T1000 (cell line): ENCODE results near the gene TEX13D.
"Not testable (repeated sequence)": the region's sequence is repeated elsewhere in the genome, so short reads cannot be mapped to it uniquely, and the experiment has no call there.

Source experiments
- DNase-seq: peaks from one replicate; lab custom pipeline; 2025; ENCODE audit warnings: mixed read lengths; lab: John Stamatoyannopoulos, UW

TEX13D gene

GRCh38 chrX:124332481-124333424 lies at the start of gene TEX13D:
Gene TEX13D, plus strand, starts transcription at chrX:124332660. Its CDS starts 258 bp downstream, at chrX:124332918.
- DNase-seq, result no peak

- no peak for DNase-seq
Observed at GRCh38 chrX:124289443-124289842, 43.0 kb upstream of the TEX13D start.

GRCh38 chrX:124293810-124294209 lies 38.6 kb upstream of the TEX13D start:
- DNase-seq, result no peak

- not testable (repeated sequence) for DNase-seq
Observed at GRCh38 chrX:124299323-124299722, 33.1 kb upstream of the TEX13D start.

GRCh38 chrX:124300405-124300804 lies 32.1 kb upstream of the TEX13D start:
- no peak for DNase-seq

- DNase-seq, result no peak
Observed at GRCh38 chrX:124307253-124307907, 25.1 kb upstream of the TEX13D start.

- DNase-seq, result no peak
Observed at GRCh38 chrX:124325732-124326131, 6.7 kb upstream of the TEX13D start.

- no peak for DNase-seq
Observed at GRCh38 chrX:124328765-124329164, 3.7 kb upstream of the TEX13D start.

- DNase-seq, result no peak
Observed at GRCh38 chrX:124333862-124334261, 1.4 kb downstream of the TEX13D start.

GRCh38 chrX:124334555-124334954 lies 2.1 kb downstream of the TEX13D start:
- not testable (repeated sequence) for DNase-seq

GRCh38 chrX:124335598-124335997 lies 3.1 kb downstream of the TEX13D start:
- DNase-seq, result no peak

GRCh38 chrX:124337916-124338315 lies 5.5 kb downstream of the TEX13D start:
- DNase-seq, result no peak

- DNase-seq, result no peak
Observed at GRCh38 chrX:124338733-124339514, 6.5 kb downstream of the TEX13D start.

- no peak for DNase-seq
Observed at GRCh38 chrX:124341396-124342132, 9.1 kb downstream of the TEX13D start.

GRCh38 chrX:124342174-124342867 lies 9.9 kb downstream of the TEX13D start:
- DNase-seq, result no peak

GRCh38 chrX:124343016-124343415 lies 10.6 kb downstream of the TEX13D start:
- DNase-seq, result no peak

- no peak for DNase-seq
Observed at GRCh38 chrX:124344246-124344645, 11.8 kb downstream of the TEX13D start.

- DNase-seq, result no peak
Observed at GRCh38 chrX:124346117-124346876, 13.8 kb downstream of the TEX13D start, which contains the start of gene SH2D1A. Gene SH2D1A, plus strand, starts transcription at chrX:124346563. Its CDS starts 80 bp downstream, at chrX:124346643.

GRCh38 chrX:124346877-124347241 lies 14.4 kb downstream of the TEX13D start:
- no peak for DNase-seq

- DNase-seq, result no peak
Observed at GRCh38 chrX:124347242-124347641, 14.8 kb downstream of the TEX13D start.
